ENCODE data around the gene GTSE1. TPM values are rescaled to one million over a fixed set of nuclear protein-coding genes. Genes with fewer than 3 reads are reported as not detected.

Gene GTSE1
- polyA plus RNA-seq, 3 donors = 0.04 TPM; not detected in 2

DNA sequence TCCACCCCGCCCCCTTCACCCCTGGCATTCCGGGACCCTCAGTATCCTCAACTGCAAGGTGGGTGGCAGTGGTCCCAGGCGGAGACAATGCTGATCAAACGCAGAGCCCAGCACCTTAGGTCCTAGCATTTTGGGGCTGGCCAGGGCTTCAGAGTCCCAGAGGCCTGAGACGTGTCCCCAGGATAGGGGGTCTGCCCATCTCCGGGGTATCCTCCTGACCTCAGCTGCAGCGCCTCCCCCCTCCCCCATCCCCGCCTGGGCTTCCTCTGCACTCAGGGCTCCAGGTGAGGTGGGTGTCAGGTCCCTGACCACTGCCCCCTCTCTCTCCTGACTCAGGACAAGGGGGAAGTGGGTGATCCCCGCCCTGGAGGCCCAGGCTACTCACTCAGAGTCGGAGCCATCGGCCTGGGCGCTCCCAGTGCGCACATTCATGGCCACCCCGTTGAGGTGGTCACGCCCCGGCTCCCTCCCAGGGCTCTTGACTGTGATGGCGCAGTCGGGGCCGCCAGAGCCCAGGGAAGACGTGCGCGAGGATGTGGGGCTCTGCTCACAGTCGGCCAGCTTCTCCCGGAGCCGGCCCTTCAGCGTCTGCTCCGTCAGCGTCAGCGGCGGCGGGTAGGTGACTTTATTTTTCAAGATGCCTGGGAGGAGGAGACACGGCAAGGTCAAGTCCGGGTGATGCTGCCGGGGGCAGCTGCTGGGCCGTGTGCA, 67.1 kb downstream of the GTSE1 start:
- no peaks in the 10 kb centered on the region for H3K4me1 ChIP-seq (ENCODE audit: control insufficient read depth in 1 of 2, insufficient read depth in 2 of 2, low read length in 2 of 2)
- peaks cover 0 to 10% of the 10 kb centered on the region in 2 donors for H3K27me3 ChIP-seq (ENCODE audit: control insufficient read depth in 2 of 2, insufficient read depth in 2 of 2, low read length in 2 of 2)
- intact Hi-C loops (cut with micrococcal nuclease) = no loop called here
- no peak overlapping the region for H3K4me2 ChIP-seq (replicated peaks; ENCODE audit: extremely low read depth, low read length, poor library complexity, severe bottlenecking)
- peaks cover 3% of the 10 kb centered on the region for H3K4me1 Mint-ChIP-seq
- H3K79me2 ChIP-seq (ENCODE audit: insufficient read depth, low read length) = no peaks in the 10 kb centered on the region
- no peak overlapping the region for H3K27ac Mint-ChIP-seq
- H3K36me3 ChIP-seq (replicated peaks in 1 of 2; ENCODE audit: control insufficient read depth in 1 of 2, insufficient read depth in 2 of 2, low read length in 2 of 2) = no peaks in the 10 kb centered on the region
- H2AFZ ChIP-seq (ENCODE audit: insufficient read depth, low read depth, low read length, poor library complexity, severe bottlenecking) = no peak overlapping the region
- H3K9me3 Mint-ChIP-seq = peaks cover 0 to 3% (median 0%) of the 10 kb centered on the region in 7 donors
- H3K27ac ChIP-seq (ENCODE audit: low read depth in 1 of 2, low read length in 2 of 2) = no peak overlapping the region
- H3K27me3 Mint-ChIP-seq (ENCODE audit: low read depth in 3 of 3) = peaks cover 2 to 10% (median 7%) of the 10 kb centered on the region in 3 donors
- no peaks in the 10 kb centered on the region for H4K20me1 ChIP-seq (ENCODE audit: insufficient read depth, low read length)
- H3K9ac ChIP-seq (ENCODE audit: insufficient read depth, low read length, poor library complexity, severe bottlenecking) = no peak overlapping the region
- no peak overlapping the region for H3K4me3 ChIP-seq (replicated peaks in 1 of 3; ENCODE audit: low read depth in 2 of 3, low read length in 3 of 3)
- 94% methylated on average over 30 of the region's 35 CpGs for WGBS (ENCODE audit: insufficient coverage)
- H3K36me3 Mint-ChIP-seq = peaks cover 6 to 7% of the 10 kb centered on the region in 2 donors
- no peak for TF ChIP-seq CTCF (IDR thresholded peaks at IDR 0.05)
- DNase-seq = no peak
- no peaks in the 10 kb centered on the region for H3K9me3 ChIP-seq (replicated peaks in 1 of 2; ENCODE audit: control insufficient read depth in 1 of 2, insufficient read depth in 1 of 2, low read length in 2 of 2)
- no peak overlapping the region for H3K4me3 Mint-ChIP-seq

GRCh38 chr22:46364341-46365165, 67.9 kb downstream of the GTSE1 start:
- peaks cover 0 to under 1% of the 10 kb centered on the region in 2 donors for H3K36me3 Mint-ChIP-seq
- H3K9me3 Mint-ChIP-seq = peaks cover 0 to 3% (median 0%) of the 10 kb centered on the region in 7 donors
- Histone ChIP-seq H3K79me2 (ENCODE audit: insufficient read depth, low read length) (no peaks in the 10 kb centered on the region), H3K36me3 (replicated peaks in 1 of 2; ENCODE audit: control insufficient read depth in 1 of 2, insufficient read depth in 2 of 2, low read length in 2 of 2) (no peaks in the 10 kb centered on the region), H2AFZ (ENCODE audit: insufficient read depth, low read depth, low read length, poor library complexity, severe bottlenecking) (no peak overlapping the region), H4K20me1 (ENCODE audit: insufficient read depth, low read length) (no peaks in the 10 kb centered on the region), H3K27ac (ENCODE audit: low read depth in 1 of 2, low read length in 2 of 2) (no peak overlapping the region), H3K9ac (ENCODE audit: insufficient read depth, low read length, poor library complexity, severe bottlenecking) (no peak overlapping the region), H3K4me2 (replicated peaks; ENCODE audit: extremely low read depth, low read length, poor library complexity, severe bottlenecking) (no peak overlapping the region), H3K27me3 (ENCODE audit: control insufficient read depth in 2 of 2, insufficient read depth in 2 of 2, low read length in 2 of 2) (peaks cover 0 to 10% of the 10 kb centered on the region in 2 donors), H3K4me3 (replicated peaks in 1 of 3; ENCODE audit: low read depth in 2 of 3, low read length in 3 of 3) (no peak overlapping the region), H3K9me3 (replicated peaks in 1 of 2; ENCODE audit: control insufficient read depth in 1 of 2, insufficient read depth in 1 of 2, low read length in 2 of 2) (no peaks in the 10 kb centered on the region), H3K4me1 (ENCODE audit: control insufficient read depth in 1 of 2, insufficient read depth in 2 of 2, low read length in 2 of 2) (no peaks in the 10 kb centered on the region)
- H3K4me1 Mint-ChIP-seq = peaks cover 3% of the 10 kb centered on the region
- no peak overlapping the region for H3K4me3 Mint-ChIP-seq
- no peak for TF ChIP-seq CTCF (IDR thresholded peaks at IDR 0.05)
- peaks cover 0 to 12% (median 7%) of the 10 kb centered on the region in 3 donors for H3K27me3 Mint-ChIP-seq (ENCODE audit: low read depth in 3 of 3)
- no peak for DNase-seq
- 96% methylated on average over 25 of the region's 26 CpGs for WGBS (ENCODE audit: insufficient coverage)
- no peak overlapping the region for H3K27ac Mint-ChIP-seq
- intact Hi-C loops (cut with micrococcal nuclease) = no loop called here
